SK-N-SH (cell line): ENCODE data around the gene ITPRID1. TPM values are rescaled to one million over a fixed set of nuclear protein-coding genes. Genes with fewer than 3 reads are reported as not detected.

Experiments used
- CTCF ChIA-PET: fragments of 300-600, 350-600 bp; formaldehyde crosslinking; extraction: SDS; loops from one replicate; lab custom pipeline; 2021; lab: Yijun Ruan, JAX
- POLR2A ChIA-PET: fragments of 350-600 bp; sonication (Branson Sonifier 250); formaldehyde crosslinking; extraction: SDS; loops from one replicate; lab custom pipeline; 2020; ENCODE audit warnings: antibody characterized with exemption, inconsistent platforms; lab: Yijun Ruan, JAX
- DNase-seq: peaks from one replicate; pipeline ENCODE4 v3.0.0; 2012
- H2AFZ ChIP-seq: fragments of 200-600 bp; sonication (generic); 2 replicates; pipeline ENCODE4 v1.8.1; 2016; ENCODE audit warnings: antibody characterized with exemption, mild to moderate bottlenecking, low read depth
- H3F3A ChIP-seq: fragments of 200-600 bp; sonication (generic); replicated peaks from 2 replicates; pipeline ENCODE3; 2016; ENCODE audit warnings: antibody characterized with exemption, mild to moderate bottlenecking; ENCODE audit not compliant: insufficient read depth
- H3K27ac ChIP-seq, 2 experiments: fragments of 200-500 bp in 1 of 2; fragments of 200-600 bp in 1 of 2; sonication (Bioruptor generic) in 1 of 2; sonication (generic), shearing (Covaris generic) in 1 of 2; 2 replicates each; pipeline versions ENCODE4 v1.5.1 to v1.6.1; 2014 to 2016; ENCODE audit warnings: low read depth in 2 of 2, inconsistent platforms in 1 of 2, low read length in 1 of 2, mild to moderate bottlenecking in 1 of 2, mixed read lengths in 1 of 2
- H3K27me3 ChIP-seq: fragments of 200-600 bp; sonication (generic), shearing (Covaris generic); 2 replicates; pipeline ENCODE4 v1.6.1; 2016; ENCODE audit warnings: mixed run types; ENCODE audit not compliant: insufficient read depth
- H3K36me3 ChIP-seq, 2 experiments: fragments of 200-500 bp in 1 of 2; fragments of 200-600 bp in 1 of 2; sonication (Bioruptor generic) in 1 of 2; sonication (generic) in 1 of 2; replicated peaks in 1 of 2; 2 replicates each; pipeline versions ENCODE3 to v1.5.1; 2014 to 2016; ENCODE audit warnings: low read length in 1 of 2, mild to moderate bottlenecking in 1 of 2; ENCODE audit not compliant: insufficient read depth in 2 of 2, control insufficient read depth in 1 of 2
- H3K4me1 ChIP-seq, 2 experiments: fragments of 200-500 bp in 1 of 2; fragments of 200-600 bp in 1 of 2; sonication (Bioruptor generic) in 1 of 2; sonication (generic), shearing (Covaris generic) in 1 of 2; 2 replicates each; pipeline versions ENCODE4 v1.5.1 to v1.6.1; 2014 to 2016; ENCODE audit warnings: low read depth in 1 of 2, low read length in 1 of 2, mixed run types in 1 of 2; ENCODE audit not compliant: insufficient read depth in 2 of 2, control insufficient read depth in 1 of 2
- H3K4me2 ChIP-seq: fragments of 200-600 bp; sonication (generic), shearing (Covaris generic); 2 replicates; pipeline ENCODE4 v1.6.1; 2017; ENCODE audit warnings: mixed run types
- H3K4me3 ChIP-seq, 2 experiments: fragments of 200-500 bp in 1 of 2; fragments of 200-600 bp in 1 of 2; sonication (Bioruptor generic) in 1 of 2; sonication (generic), shearing (Covaris generic) in 1 of 2; 2 replicates each; pipeline versions ENCODE4 v1.5.1 to v1.8.1; 2014 to 2016; ENCODE audit warnings: low read depth in 2 of 2, inconsistent platforms in 1 of 2, low read length in 1 of 2, mild to moderate bottlenecking in 1 of 2, mixed read lengths in 1 of 2, moderate library complexity in 1 of 2
- H3K79me2 ChIP-seq: fragments of 200-600 bp; sonication (generic); 2 replicates; pipeline ENCODE4 v1.8.1; 2017; ENCODE audit warnings: mild to moderate bottlenecking; ENCODE audit not compliant: insufficient read depth
- H3K9ac ChIP-seq: fragments of 200-600 bp; sonication (generic); 2 replicates; pipeline ENCODE4 v1.6.1; 2017; ENCODE audit warnings: mixed run types
- H3K9me2 ChIP-seq: fragments of 200-600 bp; sonication (generic); 2 replicates; pipeline ENCODE4 v1.6.1; 2017; ENCODE audit warnings: mixed run types
- H3K9me3 ChIP-seq: fragments of 200-600 bp; sonication (generic); 2 replicates; pipeline ENCODE4 v1.6.1; 2017; ENCODE audit warnings: mixed run types, mild to moderate bottlenecking, moderate library complexity
- H4K20me1 ChIP-seq: fragments of 200-600 bp; sonication (generic); 2 replicates; pipeline ENCODE4 v1.6.1; 2017; ENCODE audit warnings: mild to moderate bottlenecking, mixed run types; ENCODE audit not compliant: insufficient read depth
- EP300 ChIP-seq, 2 experiments: IDR thresholded peaks; 2 replicates each; pipeline versions ENCODE4 v1.4.0 to v1.6.1; 2012; ENCODE audit warnings: borderline replicate concordance in 1 of 2, low read depth in 1 of 2, low read length in 1 of 2
- EZH2phosphoT487 ChIP-seq: fragments of 200-600 bp; sonication (generic); IDR thresholded peaks from 2 replicates; pipeline ENCODE4 v1.6.1; 2017; ENCODE audit warnings: low read depth, mixed run types, mild to moderate bottlenecking, antibody characterized with exemption, moderate library complexity, borderline replicate concordance
- GABPA ChIP-seq: IDR thresholded peaks from 2 replicates; pipeline ENCODE4 v1.4.0; 2012; ENCODE audit warnings: low read depth, mild to moderate bottlenecking
- GATA2 ChIP-seq: sonication (generic); formaldehyde crosslinking; IDR thresholded peaks from 2 replicates; pipeline ENCODE4 v1.5.0; 2020; ENCODE audit warnings: mild to moderate bottlenecking, missing genetic modification reagents
- JUND ChIP-seq: IDR thresholded peaks from 2 replicates; pipeline ENCODE4 v1.4.0; 2012
- NRF1 ChIP-seq: IDR thresholded peaks from 2 replicates; pipeline ENCODE4 v1.6.1; 2012; ENCODE audit warnings: low read depth, mild to moderate bottlenecking, low read length
- POLR2AphosphoS5 ChIP-seq: IDR thresholded peaks from 2 replicates; pipeline ENCODE4 v1.6.1; 2012; ENCODE audit warnings: low read depth, low read length
- RXRA ChIP-seq: IDR thresholded peaks from 2 replicates; pipeline ENCODE4 v1.4.0; 2012; ENCODE audit warnings: low read depth, mild to moderate bottlenecking, borderline replicate concordance
- SMC3 ChIP-seq: IDR thresholded peaks from 2 replicates; pipeline ENCODE4 v1.6.1; 2012; ENCODE audit warnings: low read depth, low read length, improper control_type of control experiment
- TAF1 ChIP-seq: IDR thresholded peaks from 2 replicates; pipeline ENCODE4 v1.6.1; 2012; ENCODE audit warnings: low read depth, mild to moderate bottlenecking, low read length, moderate library complexity, borderline replicate concordance
- WGBS: methylation state at CpG from one replicate; pipeline ENCODE4 v1.1.6; 2017; ENCODE audit warnings: low lambda C conversion rate; 5-methylcytosine and 5-hydroxymethylcytosine counted together
- polyA plus RNA-seq, 3 experiments: library from polyadenylated mRNA; depleted of rRNA; stranded (reverse); fragments of >200 nt; gene quantifications; 2 replicates each; pipeline ENCODE4 v1.2.3, GENCODE V29; 2012
- TF ChIP-seq, protein P1 (sequence below): IDR thresholded peaks from 2 replicates; pipeline ENCODE4 v1.4.0; 2012; ENCODE audit warnings: low read depth, borderline replicate concordance
- TF ChIP-seq, protein P2 (sequence below): fragments of 150-350 bp; IDR thresholded peaks from 2 replicates; pipeline ENCODE4 v1.6.1; 2017; ENCODE audit warnings: antibody characterized with exemption, low read length, low read depth, borderline replicate concordance
- TF ChIP-seq, protein P3 (sequence below): fragments of 150-350 bp; IDR thresholded peaks from 2 replicates; pipeline ENCODE4 v1.6.1; 2016; ENCODE audit warnings: mild to moderate bottlenecking, low read depth, low read length
- TF ChIP-seq, protein P4 (sequence below): IDR thresholded peaks from 2 replicates; pipeline ENCODE4 v1.4.0; 2012; ENCODE audit warnings: low read depth

Gene ITPRID1
- polyA plus RNA-seq, 1 of the 3 experiments (the other 2 are of a cell fraction), result not detected

DNA sequence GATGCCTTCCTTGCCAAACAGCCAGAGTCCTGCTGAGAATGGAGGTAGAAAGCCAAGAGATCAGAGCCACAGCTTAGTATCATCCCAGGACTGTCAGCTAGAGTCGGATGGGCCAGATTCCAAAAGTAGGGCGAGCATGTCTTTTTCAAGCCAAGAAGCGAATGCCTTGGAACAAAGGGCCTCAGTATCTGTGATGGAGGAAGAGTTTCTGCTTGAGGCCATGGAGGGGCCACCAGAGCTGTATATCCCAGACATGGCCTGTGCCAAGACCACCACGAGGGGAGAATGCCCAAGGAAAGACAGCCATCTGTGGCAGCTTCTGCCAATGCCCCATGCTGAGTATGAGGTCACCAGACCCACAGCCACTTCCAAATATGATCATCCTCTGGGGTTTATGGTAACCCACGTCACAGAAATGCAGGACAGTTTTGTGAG is 128.8 kb downstream of the ITPRID1 start:
- Histone ChIP-seq H4K20me1 (no peaks in the 10 kb centered on the region), H3K79me2 (no peaks in the 10 kb centered on the region), H3K9me3 (no peaks in the 10 kb centered on the region), H3K36me3 (no peaks in the 10 kb centered on the region), H3K4me3 (no peak overlapping the region), H3K4me1 (no peaks in the 10 kb centered on the region), H3K27ac (no peak overlapping the region), H3F3A (no peaks in the 10 kb centered on the region), H3K27me3 (peaks cover 31% of the 10 kb centered on the region), H3K4me2 (no peak overlapping the region), H3K9ac (no peak overlapping the region), H2AFZ (no peak overlapping the region), H3K9me2 (no peaks in the 10 kb centered on the region)
- ChIA-PET CTCF (interaction anchor here (0.6 to 1.6 kb wide), 3 partner anchors 8 to 611 kb away, joined by 3 to 5 read pairs (median 4); no protein-coding TSS in a partner anchor), POLR2A (no interaction called here)
- no peak for DNase-seq
- TF ChIP-seq, protein P1, sequence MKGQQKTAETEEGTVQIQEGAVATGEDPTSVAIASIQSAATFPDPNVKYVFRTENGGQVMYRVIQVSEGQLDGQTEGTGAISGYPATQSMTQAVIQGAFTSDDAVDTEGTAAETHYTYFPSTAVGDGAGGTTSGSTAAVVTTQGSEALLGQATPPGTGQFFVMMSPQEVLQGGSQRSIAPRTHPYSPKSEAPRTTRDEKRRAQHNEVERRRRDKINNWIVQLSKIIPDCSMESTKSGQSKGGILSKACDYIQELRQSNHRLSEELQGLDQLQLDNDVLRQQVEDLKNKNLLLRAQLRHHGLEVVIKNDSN, result no peak
- TF ChIP-seq GATA2 (CRISPR knock-in tag), result no peak
- TF ChIP-seq, protein P2, sequence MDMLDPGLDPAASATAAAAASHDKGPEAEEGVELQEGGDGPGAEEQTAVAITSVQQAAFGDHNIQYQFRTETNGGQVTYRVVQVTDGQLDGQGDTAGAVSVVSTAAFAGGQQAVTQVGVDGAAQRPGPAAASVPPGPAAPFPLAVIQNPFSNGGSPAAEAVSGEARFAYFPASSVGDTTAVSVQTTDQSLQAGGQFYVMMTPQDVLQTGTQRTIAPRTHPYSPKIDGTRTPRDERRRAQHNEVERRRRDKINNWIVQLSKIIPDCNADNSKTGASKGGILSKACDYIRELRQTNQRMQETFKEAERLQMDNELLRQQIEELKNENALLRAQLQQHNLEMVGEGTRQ, result no peak
- TF ChIP-seq NRF1, result no peak
- no peak for TF ChIP-seq EP300 (IDR thresholded peaks at IDR 0.05; ENCODE audit: borderline replicate concordance in 1 of 2, low read depth in 1 of 2, low read length in 1 of 2)
- no peak for TF ChIP-seq SMC3
- no peak for TF ChIP-seq JUND
- no peak for TF ChIP-seq TAF1
- no peak for TF ChIP-seq RXRA
- TF ChIP-seq EZH2phosphoT487, result no peak
- TF ChIP-seq GABPA, result no peak
- TF ChIP-seq, protein P3, sequence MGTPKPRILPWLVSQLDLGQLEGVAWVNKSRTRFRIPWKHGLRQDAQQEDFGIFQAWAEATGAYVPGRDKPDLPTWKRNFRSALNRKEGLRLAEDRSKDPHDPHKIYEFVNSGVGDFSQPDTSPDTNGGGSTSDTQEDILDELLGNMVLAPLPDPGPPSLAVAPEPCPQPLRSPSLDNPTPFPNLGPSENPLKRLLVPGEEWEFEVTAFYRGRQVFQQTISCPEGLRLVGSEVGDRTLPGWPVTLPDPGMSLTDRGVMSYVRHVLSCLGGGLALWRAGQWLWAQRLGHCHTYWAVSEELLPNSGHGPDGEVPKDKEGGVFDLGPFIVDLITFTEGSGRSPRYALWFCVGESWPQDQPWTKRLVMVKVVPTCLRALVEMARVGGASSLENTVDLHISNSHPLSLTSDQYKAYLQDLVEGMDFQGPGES, result no peak
- WGBS, result 0% methylated on average over 5 of the region's 5 CpGs

DNA sequence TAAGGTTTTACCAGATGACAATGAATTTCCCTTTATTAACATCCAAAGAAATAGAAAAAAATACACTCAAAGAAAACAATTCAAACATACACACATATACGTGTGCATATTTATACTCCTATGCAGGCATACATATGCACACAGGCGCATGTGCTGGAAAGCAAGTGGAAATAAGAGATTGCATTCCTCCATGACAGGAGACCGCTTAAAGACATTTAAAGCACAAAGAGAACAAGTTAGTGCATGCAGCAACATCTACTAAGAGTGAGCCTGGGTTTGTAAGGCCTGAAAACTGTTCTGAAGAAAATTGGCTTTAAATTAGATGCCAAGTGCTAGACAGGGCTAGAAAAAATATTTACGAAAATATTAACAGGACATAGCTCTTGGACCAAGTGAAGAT is 133.1 kb downstream of the ITPRID1 start:
- Histone ChIP-seq H3K79me2 (no peaks in the 10 kb centered on the region), H3K4me2 (no peak overlapping the region), H4K20me1 (no peaks in the 10 kb centered on the region), H2AFZ (no peak overlapping the region), H3K4me1 (no peaks in the 10 kb centered on the region), H3K27me3 (peaks cover 27% of the 10 kb centered on the region), H3K36me3 (no peaks in the 10 kb centered on the region), H3K9me3 (no peaks in the 10 kb centered on the region), H3K9ac (no peak overlapping the region), H3K27ac (no peak overlapping the region), H3K4me3 (no peak overlapping the region), H3K9me2 (no peaks in the 10 kb centered on the region), H3F3A (no peaks in the 10 kb centered on the region)
- TF ChIP-seq, protein P4, sequence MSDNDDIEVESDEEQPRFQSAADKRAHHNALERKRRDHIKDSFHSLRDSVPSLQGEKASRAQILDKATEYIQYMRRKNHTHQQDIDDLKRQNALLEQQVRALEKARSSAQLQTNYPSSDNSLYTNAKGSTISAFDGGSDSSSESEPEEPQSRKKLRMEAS, result no peak
- TF ChIP-seq EP300 (IDR thresholded peaks at IDR 0.05; ENCODE audit: borderline replicate concordance in 1 of 2, low read depth in 1 of 2, low read length in 1 of 2), result no peak
- TF ChIP-seq EZH2phosphoT487, result no peak
- no peak for TF ChIP-seq POLR2AphosphoS5
- TF ChIP-seq SMC3, result no peak
- no peak for TF ChIP-seq NRF1
- ChIA-PET POLR2A (no interaction called here), CTCF (no interaction called here)
- WGBS, result 9% methylated on average over 4 of the region's 4 CpGs
- DNase-seq, result no peak
